ENCODE data around the gene EPB42. TPM values are rescaled to one million over a fixed set of nuclear protein-coding genes. Genes with fewer than 3 reads are reported as not detected.

The EPB42 gene
- total and polyA plus RNA-seq, 12 donors = 0.03 to 0.26 (median 0.15) TPM; not detected in 5

DNA sequence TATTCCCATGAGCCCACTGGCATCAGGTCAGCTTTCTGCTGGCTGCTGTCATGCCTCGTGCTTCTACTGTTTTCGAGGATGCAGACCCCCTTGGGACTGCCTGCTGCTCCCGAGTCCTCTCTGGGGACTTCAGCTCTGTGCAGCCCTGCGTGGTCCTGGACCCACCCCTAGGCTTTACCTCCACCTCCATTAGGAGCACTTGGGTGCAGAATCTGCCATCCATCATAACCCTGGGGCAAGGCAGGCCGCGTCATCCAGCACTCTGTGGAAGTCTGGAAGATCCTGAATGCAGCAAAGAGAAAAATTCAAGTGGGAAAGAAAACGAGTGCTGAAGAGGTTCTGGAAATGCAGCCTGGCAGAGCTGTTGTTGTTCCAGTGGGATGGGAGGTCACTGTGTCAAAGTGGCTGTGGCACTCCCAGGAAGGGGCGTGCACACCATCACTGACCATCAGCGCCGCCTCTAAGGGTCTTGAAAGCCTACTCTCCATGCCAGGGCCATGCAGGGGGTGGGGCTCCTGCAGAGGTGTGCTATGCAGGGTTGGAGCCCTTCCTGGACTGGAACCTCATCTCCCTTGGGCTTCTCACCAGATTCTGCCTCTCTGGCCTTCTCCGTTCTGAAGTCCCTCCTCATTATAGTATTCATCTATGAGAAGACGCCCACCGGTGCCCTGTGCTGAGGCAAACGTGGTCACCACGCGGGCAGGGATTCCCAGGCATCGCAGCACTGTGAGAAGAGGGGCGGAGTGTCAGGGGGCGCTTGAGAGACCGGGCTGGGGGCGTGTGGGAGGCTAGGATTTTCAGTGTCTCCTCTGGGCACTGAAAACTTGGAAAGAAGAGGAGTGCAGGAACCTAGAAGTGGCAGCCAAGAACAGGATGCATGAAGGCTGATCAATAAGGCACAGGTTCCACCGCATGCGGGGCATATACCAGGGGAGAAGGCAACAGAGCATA is 12.5 kb downstream of the EPB42 start:
- ATAC-seq = no peak
- H3K27me3 ChIP-seq = peaks cover 0 to 26% (median 7%) of the 10 kb centered on the region in 7 donors
- no peak overlapping the region for H3K27ac ChIP-seq
- no peak overlapping the region for H3K4me3 ChIP-seq
- H3K36me3 ChIP-seq = no peaks in the 10 kb centered on the region
- intact Hi-C loops (cut with DNase I) = loop anchor here in 1 of 10 donors (5.0 kb wide), 1 partner anchor 74 kb away; no protein-coding TSS in a partner anchor
- TF ChIP-seq, protein P1, sequence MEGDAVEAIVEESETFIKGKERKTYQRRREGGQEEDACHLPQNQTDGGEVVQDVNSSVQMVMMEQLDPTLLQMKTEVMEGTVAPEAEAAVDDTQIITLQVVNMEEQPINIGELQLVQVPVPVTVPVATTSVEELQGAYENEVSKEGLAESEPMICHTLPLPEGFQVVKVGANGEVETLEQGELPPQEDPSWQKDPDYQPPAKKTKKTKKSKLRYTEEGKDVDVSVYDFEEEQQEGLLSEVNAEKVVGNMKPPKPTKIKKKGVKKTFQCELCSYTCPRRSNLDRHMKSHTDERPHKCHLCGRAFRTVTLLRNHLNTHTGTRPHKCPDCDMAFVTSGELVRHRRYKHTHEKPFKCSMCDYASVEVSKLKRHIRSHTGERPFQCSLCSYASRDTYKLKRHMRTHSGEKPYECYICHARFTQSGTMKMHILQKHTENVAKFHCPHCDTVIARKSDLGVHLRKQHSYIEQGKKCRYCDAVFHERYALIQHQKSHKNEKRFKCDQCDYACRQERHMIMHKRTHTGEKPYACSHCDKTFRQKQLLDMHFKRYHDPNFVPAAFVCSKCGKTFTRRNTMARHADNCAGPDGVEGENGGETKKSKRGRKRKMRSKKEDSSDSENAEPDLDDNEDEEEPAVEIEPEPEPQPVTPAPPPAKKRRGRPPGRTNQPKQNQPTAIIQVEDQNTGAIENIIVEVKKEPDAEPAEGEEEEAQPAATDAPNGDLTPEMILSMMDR (IDR thresholded peaks at IDR 0.05) = no peak
- no peaks in the 10 kb centered on the region for H3K9me3 ChIP-seq
- WGBS, 2 donors = 64 to 67% methylated on average over 23 of the region's 23 CpGs
- peaks cover 0 to 8% (median 7%) of the 10 kb centered on the region in 9 donors for H3K4me1 ChIP-seq
- DNase-seq = no peak

DNA sequence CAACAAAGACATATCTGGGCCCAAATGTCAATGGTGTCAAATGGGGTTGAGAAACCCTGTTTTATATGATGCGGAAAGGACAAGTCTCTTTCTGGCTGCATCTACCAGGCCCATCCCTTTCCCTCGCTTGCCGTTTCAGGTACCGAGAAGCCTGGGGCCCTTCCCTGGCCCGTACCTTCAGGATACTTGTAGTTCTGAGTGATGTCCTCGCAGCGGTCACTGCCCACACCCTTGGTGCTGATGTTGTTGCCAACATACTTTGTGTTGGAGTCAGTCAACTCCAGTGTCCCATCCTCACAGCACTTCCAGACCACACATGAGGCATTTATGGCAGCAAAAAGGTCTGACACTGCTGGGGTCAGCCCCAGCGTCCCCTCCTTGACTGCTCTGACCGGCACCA is 13.8 kb downstream of the EPB42 start:
- no peak for ATAC-seq

DNA sequence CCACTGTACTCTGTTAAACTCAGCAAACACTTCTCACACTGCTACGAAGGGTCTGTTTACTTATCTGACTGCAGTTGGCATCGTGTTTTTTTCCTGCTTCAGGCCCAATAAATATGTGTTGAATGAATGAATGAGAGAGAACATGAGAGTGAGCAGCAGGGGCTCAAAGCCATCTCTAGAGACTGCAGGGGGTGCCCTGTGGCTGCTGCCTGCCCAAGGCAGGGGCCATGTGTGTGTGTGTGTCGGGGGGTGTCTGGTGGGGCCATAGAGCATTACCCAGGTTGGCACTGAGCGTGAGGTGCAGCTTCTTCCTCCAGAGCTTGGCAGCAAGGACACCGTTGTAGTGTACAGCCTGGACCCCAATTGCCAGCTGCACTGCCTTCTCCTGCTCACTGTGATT is 14.8 kb downstream of the EPB42 start:
- intact Hi-C loops (cut with DNase I) = loop anchor here in 1 of 10 donors (5.0 kb wide), 1 partner anchor 76 kb away; no protein-coding TSS in a partner anchor
- no peak overlapping the region for H3K27ac ChIP-seq
- ATAC-seq (no peak), DNase-seq (no peak)
- TF ChIP-seq, protein P1 (IDR thresholded peaks at IDR 0.05) = no peak
- no peaks in the 10 kb centered on the region for H3K9me3 ChIP-seq
- peaks cover 0 to 26% (median 7%) of the 10 kb centered on the region in 7 donors for H3K27me3 ChIP-seq
- 83 to 89% methylated on average over 5 of the region's 5 CpGs for WGBS, 2 donors
- no peaks in the 10 kb centered on the region for H3K36me3 ChIP-seq
- no peak overlapping the region for H3K4me3 ChIP-seq
- peaks cover 0 to 8% (median 7%) of the 10 kb centered on the region in 9 donors for H3K4me1 ChIP-seq

More for the DNA sequence above, 13.8 kb downstream of the EPB42 start:
- no peaks in the 10 kb centered on the region for H3K36me3 ChIP-seq
- no peak for DNase-seq
- 91 to 93% methylated on average over 9 of the region's 9 CpGs for WGBS, 2 donors
- TF ChIP-seq, protein P1 (IDR thresholded peaks at IDR 0.05) = no peak
- no peaks in the 10 kb centered on the region for H3K9me3 ChIP-seq
- H3K4me3 ChIP-seq = no peak overlapping the region
- H3K4me1 ChIP-seq = peaks cover 0 to 8% (median 7%) of the 10 kb centered on the region in 9 donors
- peaks cover 0 to 26% (median 7%) of the 10 kb centered on the region in 7 donors for H3K27me3 ChIP-seq
- intact Hi-C loops (cut with DNase I) = loop anchor here in 1 of 10 donors (5.0 kb wide), 1 partner anchor 75 kb away; no protein-coding TSS in a partner anchor
- H3K27ac ChIP-seq = no peak overlapping the region

DNA sequence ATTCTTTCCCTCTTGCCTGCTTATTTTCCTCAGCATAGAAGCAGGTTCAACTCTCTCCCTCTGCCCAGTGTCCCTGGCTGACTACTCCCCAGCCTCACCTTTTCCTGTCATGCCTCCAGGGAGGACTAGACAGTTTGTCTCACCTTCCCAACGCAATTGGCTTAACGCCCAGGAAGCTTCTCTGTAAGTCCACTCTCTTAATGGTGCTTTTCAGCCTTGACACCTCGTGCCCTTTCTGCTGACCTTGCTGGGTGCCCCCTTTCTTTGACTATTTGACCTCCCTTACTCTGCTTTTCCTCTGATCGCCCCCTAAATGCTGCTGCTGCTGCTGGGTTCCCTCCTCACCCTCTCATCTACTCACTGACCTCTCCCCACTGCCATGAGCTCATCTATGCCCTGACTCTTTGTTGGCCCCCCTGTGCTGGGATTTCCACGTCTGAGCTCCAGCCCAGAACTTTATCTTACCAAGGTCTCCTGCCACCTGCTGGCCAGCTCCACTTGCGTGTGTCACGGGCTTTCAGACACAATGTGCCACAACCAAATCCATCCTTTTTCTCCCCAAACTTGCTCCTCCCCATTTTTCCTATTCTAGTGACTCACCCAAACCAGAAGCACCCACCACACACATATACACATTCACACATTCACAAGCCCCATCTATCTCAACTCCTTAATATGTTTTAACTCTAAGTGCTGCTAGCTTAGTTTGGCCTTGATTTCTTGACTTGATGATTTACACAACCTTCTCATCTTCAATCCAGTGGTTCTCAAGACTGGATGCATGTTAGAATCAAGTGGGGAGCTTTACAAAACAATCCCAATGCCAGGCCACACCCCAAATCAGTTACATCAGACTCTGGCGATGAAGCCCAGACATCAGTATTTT is 16.6 kb downstream of the EPB42 start:
- H3K4me1 ChIP-seq = peaks cover 0 to 8% (median 7%) of the 10 kb centered on the region in 9 donors
- peaks cover 0 to 14% (median 2%) of the 10 kb centered on the region in 7 donors for H3K27me3 ChIP-seq
- no peaks in the 10 kb centered on the region for H3K36me3 ChIP-seq
- H3K27ac ChIP-seq = no peak overlapping the region
- H3K9me3 ChIP-seq = no peaks in the 10 kb centered on the region
- ATAC-seq = peak; percentile 51 to 86 (median 68)
- TF ChIP-seq, protein P1 (IDR thresholded peaks at IDR 0.05) = peak; percentile 12 to 73 (median 61)
- no peak overlapping the region for H3K4me3 ChIP-seq
- intact Hi-C loops (cut with DNase I) = no loop called here
- DNase-seq = peak; percentile 45 to 56
- WGBS, 2 donors = 28 to 31% methylated on average over 8 of the region's 8 CpGs
